Stimulated activated CD8-positive, alpha-beta memory T cell treated with anti-CD3 and anti-CD28 coated beads, Interleukin-4, amount 100 ng/mL, for 48 hours (primary cell): ENCODE results near the gene GPC3.
"Not testable (repeated sequence)": the region's sequence is repeated elsewhere in the genome, so short reads cannot be mapped to it uniquely, and the experiment has no call there.

Experiments
- DNase-seq: peaks from one replicate; pipeline ENCODE4 v3.0.0-alpha.2; 2020

Gene GPC3

DNA sequence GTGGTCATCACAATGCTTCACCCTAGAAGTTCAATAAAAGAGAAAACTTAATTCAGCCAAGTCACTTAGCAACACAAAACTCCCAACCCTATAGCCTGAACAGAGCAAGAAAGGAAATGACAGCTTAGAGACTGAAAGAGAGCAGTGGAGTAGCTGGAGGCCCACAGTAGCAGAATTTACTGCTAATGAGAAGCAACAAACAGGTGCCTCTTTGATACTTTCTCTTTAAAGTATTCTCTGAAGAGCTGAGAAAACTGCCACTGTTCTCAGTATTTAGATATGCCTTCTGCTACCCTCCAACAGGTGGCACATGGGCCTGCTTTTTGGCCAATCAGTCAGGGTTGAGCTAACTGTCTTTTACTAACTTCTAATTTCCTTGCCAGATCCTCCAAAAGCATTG lies 240.0 kb downstream of the GPC3 start:
- no peak for DNase-seq

DNA sequence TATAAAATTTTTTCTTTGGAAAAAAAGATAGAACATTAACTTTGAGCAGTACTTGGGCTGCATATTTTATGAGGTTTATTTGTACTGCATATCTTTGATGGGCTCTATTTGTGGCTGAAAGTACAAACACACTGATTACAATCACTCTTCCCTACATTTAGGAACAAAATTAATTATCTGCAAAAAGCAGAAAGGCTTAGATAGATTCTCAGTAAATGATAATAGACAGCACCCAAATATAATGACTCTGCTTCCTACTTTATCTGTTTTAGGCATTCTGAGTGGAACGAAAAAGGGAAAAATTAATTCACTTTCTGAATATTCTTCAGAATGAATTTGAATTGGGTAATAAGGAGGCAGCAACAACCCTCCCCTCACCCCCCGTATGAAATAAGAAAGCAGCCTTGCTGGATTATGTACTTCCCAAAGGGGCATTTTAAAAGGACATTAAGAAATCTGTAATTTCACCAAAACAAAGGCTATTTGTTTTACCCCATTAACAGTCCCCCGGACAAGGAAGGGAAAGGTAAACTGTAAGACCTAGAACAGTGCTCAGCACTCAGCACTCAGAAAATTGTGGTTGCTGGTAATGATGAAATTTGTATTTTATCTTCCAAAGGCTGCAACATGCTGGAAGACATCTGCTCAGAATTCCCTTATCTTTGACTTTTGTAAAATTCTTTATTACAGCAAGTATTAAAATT lies 242.6 kb downstream of the GPC3 start:
- DNase-seq: no peak

DNA sequence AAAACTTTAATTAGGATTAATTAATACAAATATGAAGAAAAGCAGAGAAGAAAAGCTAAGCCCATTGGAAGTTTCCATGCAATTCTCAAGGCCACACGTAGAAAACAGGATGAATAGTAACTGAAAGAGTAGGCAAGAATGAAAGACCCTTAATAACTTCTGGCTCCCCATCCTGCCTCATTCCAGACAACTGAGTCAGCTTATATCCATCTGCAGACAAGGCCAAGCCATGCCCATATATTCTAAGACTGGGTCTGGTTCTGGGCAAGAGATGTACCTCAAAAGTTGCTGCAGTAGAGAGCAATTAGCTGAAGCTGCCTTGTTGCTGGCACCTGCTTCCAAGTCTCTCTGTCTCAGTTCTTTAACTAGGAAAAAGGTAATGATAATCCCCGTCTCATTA lies 244.1 kb downstream of the GPC3 start:
- DNase-seq: no peak

DNA sequence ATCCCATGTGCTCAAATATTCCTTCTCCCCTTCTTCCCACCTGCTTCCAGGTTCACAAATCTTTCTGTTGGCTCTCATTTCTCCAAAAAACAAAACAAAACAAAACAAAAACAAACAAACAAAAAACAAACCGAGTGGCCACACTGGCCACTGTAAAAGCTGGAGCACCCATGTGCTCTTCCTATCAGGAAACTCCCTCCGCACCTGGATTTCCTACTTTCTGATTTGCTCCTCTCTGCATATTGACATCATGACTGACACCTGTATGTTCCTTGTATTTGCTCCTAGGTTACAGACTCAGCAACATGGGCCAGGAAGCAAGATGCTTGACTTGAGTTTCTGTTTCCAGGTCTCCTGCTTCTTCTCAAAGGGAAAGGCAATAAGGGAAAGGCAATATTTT lies 258.8 kb downstream of the GPC3 start:
- no peak for DNase-seq

- no peak for DNase-seq
Observed at GRCh38 chrX:133726211-133726630, 259.2 kb downstream of the GPC3 start.

DNA sequence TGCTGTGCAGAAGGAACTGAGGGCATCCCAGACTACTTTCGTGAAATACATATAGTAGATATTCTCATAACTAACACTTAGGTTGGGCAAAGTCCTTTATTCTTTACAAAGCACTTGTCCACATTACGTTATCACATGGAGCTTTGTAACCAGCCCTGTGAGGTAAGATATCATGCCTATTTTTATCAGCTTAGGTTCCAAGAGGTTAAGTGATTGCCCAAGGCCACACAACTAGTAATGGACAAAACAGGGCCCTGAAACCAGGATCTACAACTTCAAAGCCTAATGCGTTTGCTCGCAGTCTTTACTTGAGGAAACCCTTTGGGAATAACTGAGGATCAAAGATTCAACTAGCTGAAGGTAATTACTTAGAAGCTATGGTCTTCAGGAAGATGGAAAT lies 261.5 kb downstream of the GPC3 start:
- DNase-seq: no peak

GRCh38 chrX:133722756-133723155 lies 262.6 kb downstream of the GPC3 start:
- DNase-seq: no peak

DNA sequence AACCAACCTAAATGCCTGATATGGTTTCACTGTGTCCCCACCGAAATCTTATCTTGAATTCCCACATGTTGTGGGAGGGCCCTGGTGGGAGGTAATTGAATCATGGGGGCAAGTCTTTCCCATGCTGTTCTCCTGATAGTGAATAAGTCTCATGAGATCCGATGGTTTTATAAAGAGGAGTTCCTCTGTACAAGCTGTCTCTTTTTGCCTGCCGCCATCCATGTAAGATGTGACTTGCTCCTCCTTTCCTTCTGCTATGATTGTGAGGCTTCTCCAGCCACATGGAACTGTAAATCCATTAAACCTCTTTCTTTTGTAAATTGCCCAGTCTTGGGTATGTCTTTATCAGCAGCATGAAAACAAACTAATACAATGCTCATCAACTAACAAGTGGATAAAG lies 265.1 kb downstream of the GPC3 start:
- not testable (repeated sequence) for DNase-seq

- DNase-seq: no peak
Observed at GRCh38 chrX:133715715-133716114, 269.7 kb downstream of the GPC3 start.

GRCh38 chrX:133709501-133709900 lies 275.9 kb downstream of the GPC3 start:
- no peak for DNase-seq

GRCh38 chrX:133706890-133707289 lies 278.5 kb downstream of the GPC3 start:
- no peak for DNase-seq

DNA sequence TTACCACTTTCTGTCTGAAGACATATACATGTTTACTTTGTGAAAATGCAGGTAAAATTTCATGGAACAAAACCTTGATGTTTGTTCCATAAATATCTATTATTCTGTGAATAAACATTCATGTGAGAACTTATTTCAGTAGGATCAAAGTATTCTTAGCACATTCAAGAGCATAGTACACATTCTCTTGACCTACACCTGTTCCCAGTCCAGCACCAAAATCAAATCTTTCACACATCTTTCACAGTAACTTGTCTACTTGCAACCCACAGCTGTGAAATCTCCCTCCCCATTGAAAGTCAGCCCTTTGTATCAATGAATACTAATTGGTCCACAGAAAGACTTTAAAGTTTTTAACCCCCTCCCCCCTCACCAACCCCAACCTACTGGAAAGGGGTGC lies 283.2 kb downstream of the GPC3 start:
- no peak for DNase-seq

- no peak for DNase-seq
Observed at GRCh38 chrX:133699023-133699728, 286.2 kb downstream of the GPC3 start.

- no peak for DNase-seq
Observed at GRCh38 chrX:133698298-133698697, 287.1 kb downstream of the GPC3 start.

DNA sequence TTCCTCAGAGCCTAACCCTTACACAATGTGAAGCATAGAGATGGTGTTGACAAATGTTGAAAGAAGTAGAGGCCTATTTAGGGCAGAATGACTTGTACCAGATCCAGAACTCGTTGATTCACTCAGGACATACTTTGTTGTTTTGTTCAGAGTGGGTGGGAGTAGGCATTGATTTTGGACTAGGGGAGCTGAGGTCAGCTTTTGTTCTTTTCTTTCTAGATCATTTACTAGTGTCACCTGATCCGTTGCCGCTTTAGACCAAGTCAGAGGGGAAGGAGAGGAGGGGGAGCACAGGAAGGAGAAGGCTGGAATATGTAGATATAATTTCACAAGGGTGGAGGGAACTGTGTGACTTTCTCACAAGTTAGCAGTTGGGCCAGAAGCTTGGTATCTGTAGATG lies 287.7 kb downstream of the GPC3 start:
- no peak for DNase-seq

DNA sequence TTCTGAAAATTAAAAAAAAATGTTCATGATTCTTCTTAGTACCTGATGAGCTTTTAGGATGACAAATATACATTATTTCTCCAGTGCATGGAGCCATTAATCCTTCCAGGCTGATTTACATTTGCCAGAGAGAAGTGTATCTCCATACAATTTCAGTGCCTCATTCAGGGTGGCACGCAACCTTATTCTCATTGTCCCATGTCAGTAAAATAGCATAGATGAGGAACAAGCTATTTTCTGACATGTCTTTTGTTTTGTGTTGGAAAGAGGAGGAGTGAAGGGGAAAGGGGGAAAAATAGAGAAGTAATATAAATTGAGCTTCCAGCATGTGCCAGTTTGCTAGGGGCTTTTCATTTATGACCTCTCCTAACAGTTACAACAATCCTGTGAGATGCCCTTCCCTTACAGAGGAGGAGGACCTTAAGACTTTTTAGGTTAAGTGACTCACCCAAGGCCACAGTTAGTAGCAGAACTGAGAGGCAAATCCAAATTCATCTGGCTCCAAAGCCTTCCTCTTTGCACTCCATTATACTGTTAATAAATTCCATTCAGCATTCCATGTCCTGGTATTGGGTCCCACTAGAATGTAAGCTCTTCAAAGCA lies 295.3 kb downstream of the GPC3 start:
- no peak for DNase-seq

- no peak for DNase-seq
Observed at GRCh38 chrX:133685822-133686221, 299.6 kb downstream of the GPC3 start.

GRCh38 chrX:133681897-133682296 lies 303.5 kb downstream of the GPC3 start:
- DNase-seq: no peak

GRCh38 chrX:133681421-133681820 lies 304.0 kb downstream of the GPC3 start:
- DNase-seq: no peak

DNA sequence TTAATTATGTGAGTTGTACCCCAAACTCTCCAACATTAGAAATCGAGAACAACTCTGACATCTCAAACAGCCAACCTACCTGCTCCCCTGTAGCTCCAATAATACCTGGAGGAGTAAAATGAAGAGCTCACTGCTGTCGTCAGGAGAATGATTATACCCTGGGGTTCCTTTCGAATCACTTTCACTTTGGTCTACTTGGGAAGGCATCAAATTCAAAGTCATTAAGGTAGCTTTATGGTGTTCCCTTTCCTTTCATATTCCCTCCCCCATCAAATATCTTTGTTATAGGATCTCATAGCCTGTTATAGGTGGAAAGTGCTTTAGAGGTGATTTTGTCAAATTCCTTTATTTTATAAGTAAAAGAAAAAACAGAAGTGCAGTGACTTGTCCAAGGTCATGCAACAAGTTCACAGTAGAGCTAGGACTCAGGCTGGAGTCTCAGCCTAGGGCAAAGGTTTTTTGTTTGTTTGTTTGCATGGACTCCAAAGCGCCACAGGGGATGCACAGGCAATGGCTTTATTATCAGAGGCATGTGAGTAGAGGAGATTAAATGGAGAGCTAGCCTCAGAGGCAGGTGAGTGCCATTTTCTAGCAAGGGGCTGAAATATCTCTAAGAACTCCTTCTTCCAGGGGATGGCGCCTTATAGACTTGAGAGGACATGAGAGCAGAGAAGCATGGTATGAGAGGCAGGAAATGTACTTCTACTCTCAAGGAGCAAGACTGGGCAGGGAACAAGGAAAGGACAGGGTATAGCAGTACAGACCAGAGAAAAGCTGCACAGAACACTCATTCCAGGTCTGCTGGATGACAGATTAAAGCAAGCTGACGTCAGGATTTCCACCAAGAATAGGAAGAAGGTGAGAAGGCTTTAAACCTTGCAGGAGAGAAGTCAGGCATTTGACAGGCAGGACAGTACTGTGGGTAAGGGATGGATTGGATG lies 308.0 kb downstream of the GPC3 start:
- DNase-seq: no peak

DNA sequence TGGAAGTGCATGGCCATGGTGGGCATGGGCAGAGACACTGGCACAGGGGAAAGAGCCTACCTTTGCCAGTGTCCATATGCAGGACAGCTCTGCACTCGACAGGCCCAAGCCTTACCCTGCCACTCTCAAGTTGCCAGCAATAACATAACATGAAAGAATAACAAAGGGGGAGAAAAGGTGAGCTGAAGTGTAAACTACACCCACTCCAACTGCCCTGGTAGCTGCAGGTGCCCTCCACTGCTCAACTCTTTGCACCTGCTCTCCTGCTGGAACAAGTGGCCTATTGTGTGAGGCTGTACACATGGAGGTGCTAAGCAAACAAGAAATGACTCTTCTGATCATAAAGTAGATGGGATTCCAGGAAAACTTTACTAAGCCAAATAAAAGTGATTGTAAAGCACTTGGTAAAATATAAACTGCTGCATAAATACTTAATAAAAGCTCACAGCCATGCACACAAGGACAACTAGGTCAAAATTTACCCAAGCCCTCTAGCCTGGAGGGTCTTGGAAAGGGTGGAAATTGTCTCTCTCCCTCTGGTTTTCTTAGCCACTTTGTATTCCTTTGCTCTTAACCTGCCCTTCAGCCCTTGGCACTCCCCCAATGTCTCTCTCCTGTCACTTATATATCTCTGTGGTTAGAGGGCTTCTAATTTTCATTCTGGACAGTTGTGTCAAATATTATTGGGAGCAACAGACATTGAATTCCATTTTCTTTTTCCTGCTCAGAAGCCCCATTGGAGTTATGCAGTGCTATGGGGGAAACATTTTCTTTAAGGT lies 308.9 kb downstream of the GPC3 start:
- DNase-seq: no peak

DNA sequence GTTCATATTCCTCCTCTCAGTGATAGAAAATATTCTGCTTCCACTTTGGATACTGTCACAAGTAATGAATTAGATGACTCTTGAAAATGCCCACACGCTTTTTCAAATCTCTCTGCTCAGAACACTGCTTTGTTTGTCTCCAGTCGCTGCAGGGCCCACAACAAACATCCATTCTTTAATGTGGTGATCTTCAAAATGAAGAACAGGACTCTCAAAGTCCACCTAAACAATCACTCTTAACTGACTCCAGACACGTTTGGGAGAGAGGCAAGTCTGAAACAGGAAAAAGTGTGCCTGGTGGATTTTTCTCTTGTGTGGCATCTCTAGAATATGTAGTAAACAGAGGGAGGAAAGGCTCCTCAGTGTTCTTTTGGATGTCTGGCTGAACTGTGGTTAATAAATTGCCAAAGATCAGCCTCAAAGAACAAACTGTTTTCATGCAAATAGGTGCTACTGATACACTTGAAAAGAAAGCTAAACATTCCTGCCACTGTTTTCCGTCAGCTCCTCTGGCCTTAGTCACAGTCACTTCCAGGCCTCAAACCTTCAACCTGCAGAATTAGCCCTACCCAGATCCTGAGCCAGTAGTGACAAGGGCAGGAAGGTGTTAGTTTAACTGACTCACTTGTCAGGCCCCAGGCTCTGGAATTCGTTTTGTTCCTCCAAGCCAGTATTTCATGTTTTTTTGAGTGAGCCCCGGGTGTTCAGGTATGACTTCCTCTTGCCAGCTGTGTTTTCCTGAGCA lies 310.5 kb downstream of the GPC3 start:
- DNase-seq: no peak
